Fibroblast of skin of scalp (primary cell): Measurements from ENCODE around the gene EPG5.

Experiments used
- DNase-seq: peaks from one replicate; pipeline ENCODE4 v3.0.0-alpha.2; 2013

The EPG5 gene

GRCh38 chr18:45920367-45920766 lies 46.8 kb downstream of the EPG5 start:
- peak; percentile 42 for DNase-seq

GRCh38 chr18:45916302-45916701 lies 50.8 kb downstream of the EPG5 start:
- DNase-seq, result no peak

- no peak for DNase-seq
These were observed 53.9 kb downstream of the EPG5 start for GRCh38 chr18:45913276-45913675.

GRCh38 chr18:45910405-45911023 lies 56.6 kb downstream of the EPG5 start:
- peak; percentile 36 for DNase-seq

- no peak for DNase-seq
These were observed 65.4 kb downstream of the EPG5 start for GRCh38 chr18:45901654-45902210.

DNA sequence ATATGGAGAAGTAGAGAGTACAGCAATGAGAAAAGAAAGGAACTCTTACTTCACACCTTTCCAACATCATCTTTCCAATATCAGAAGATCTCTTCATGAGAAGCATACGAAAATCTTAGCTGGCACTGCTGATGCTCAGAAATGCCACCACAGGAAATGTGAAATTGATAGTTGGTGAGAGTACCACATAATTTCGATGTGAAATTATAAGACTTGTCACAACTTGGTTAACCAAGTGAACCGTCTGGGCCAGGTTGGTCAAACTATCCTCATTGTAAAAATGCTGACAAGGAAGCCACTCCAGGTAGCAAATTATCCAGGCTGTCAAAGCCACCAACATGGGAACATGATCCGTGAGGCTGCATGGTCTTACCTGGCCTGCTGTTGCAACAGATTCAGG lies 66.5 kb downstream of the EPG5 start:
- DNase-seq, result no peak

DNA sequence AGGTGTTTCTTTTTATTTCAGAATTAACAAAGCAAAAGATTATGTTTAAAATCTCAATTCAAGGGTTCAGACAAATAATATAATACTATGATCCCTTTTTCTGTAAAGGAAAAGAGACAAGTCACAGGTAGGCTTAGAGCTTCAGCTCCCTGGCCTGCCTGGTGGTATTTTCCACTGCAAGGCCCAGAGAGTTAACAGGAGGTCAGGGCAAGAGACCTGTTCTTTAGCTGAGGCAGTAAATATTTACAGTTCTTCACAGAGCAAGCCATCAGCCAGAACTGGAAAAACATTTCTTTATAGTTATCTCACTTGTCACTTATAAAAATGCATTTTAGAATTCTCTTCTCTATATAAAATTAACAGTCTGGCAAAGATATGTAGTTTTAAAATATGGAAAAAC lies 70.1 kb downstream of the EPG5 start:
- no peak for DNase-seq

- no peak for DNase-seq
These were observed 70.7 kb downstream of the EPG5 start for GRCh38 chr18:45896452-45896851.

DNA sequence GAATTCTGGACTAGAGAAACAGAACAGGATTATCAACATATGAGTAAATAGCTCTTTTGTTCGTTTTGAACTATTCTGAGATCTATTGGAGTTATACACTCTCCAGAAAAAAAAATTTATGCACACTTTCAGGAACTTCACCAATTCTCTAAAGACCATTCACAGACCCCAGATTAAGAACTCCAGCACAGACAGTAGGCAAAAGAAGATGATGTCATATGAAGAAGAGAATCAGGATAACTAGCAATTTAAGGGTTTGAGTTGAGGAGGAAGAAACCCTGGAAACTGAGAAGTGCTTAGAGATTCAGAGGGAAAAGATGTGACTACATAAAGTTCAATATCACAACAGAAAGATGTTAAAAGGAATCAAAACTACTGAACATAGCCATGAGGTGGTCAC lies 71.8 kb downstream of the EPG5 start:
- no peak for DNase-seq

- DNase-seq, result no peak
These were observed 72.3 kb downstream of the EPG5 start for GRCh38 chr18:45894818-45895217.

DNA sequence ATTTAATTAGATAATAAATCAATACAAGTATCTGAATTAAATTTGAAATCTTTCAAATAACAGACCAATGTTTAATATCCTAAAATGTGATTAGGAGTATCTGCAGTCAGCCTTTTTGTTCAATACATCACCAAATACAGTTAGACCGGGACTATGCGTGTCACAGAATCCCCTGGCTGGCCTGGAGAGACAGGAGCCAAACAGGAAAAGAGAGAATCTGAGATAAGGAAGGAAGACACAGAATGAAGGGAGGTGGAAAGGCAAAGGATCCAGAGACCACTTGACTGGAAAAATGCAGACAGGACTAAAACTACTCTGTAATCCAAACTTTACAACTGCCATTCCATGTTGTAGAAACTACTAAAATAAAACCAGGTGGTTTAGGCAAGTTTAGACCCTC lies 75.3 kb downstream of the EPG5 start:
- DNase-seq, result no peak

DNA sequence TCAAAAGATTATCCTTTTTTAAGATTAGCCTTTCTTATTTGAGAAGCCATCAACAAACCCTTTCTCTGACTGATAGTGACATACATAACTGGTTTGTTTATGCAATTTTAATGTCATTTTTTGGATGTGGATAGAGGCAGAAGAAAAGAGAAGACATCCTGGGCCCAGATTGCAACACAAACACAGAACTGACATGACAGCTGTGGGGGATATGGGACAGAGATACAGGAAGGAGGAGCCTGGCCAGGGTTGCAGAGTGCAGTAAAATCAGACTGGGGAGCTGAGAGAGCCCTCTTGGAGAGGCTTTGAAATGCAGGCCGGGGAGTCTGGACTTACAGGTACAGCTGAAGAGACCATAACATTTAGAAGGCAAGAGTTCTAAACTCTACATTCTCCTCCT lies 76.5 kb downstream of the EPG5 start:
- no peak for DNase-seq

DNA sequence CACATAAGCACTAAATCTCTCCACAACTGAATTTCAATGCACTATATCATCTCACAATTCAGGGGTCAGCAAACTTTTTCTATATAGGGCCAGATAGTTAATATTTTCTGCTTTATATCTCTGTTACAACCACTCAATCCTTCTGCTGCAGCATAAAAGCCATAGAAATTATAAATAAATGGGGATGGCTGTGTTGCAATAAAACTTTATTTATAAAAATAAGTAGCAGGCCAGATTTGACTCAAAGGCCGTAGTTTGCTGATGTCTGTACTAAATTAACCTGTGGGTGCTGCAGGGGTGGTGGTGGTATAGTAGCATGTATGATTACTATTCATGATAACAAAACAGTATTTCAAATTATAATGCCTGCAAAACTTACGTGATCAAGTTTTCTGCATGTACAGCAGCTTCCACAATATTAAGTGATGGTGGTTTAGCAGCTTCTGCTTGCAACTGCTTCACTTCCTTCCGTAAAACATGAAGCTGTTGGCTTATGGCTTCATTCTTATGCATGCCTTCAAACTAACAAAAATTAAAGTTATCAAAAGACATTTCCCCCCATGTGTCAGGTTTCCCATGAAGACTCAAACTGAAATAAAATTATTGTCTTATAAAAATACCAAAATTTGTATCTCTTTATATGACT lies 77.6 kb downstream of the EPG5 start:
- no peak for DNase-seq

DNA sequence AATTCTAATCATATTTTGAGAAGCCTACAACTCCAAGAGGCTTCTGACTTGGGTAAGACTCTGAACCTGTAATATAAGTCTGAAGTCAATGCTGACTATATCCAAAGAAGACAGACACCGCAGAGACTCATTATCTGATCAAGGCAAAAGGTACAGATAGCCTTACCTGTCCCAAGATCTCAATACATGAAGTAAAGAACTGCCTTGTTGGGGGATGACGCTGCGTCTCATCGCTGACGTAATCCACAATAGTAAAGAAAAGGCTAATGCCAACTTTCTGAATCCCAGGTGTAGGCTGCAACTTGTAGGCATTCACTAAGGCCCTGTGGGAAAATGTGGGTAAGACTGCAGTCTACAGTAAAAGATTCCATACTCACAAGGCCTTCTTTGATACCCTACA lies 79.5 kb downstream of the EPG5 start:
- DNase-seq, result no peak

- no peak for DNase-seq
These were observed 86.1 kb downstream of the EPG5 start for GRCh38 chr18:45880876-45881558.

DNA sequence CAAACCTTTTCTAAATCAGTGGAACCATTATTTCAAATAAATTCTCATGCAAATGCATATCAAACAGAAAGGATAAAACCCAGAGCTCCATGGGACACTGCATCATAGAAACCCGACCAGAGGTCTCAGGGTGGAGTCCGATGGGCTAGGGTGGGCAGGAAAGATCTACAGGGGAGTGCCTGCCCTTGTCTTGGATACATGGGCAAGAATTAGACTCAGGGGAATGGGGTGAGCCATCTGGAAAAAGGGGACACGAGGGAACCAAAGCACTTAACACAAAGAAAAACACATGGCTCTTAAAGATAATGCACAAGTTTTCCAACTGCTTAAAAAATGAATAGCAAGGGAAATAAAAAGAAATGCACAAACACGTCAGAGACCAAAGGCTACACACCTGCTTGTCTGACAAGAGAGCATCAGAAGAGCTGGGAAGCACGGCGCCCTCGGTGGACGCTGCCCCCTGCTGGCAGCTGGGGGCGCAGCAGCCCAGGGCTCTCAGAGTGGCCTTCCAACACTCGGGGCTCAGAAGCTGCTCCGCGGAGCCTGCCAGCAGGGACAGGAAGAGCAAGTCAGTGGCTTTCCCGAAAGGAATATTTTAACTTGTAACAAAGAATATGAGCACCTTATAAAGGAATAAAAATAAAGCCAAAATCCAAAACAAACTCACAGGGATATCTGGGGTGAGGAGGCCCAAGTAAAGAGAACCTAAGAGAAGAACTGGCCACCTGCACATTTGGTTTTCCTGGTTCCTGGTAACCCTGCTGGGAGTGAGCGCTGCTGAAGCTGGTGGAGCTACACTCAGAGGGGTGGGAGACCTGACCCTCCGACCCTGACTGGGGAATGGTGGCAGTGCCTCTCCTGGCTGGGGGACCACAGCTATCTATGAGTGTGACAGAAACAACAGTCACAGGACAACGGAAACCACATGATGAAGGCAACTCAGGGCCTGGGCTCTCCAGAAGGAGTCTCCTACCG lies 87.2 kb downstream of the EPG5 start:
- peak; percentile 55 for DNase-seq

- no peak for DNase-seq
These were observed 89.7 kb downstream of the EPG5 start for GRCh38 chr18:45877403-45877802.

- no peak for DNase-seq
These were observed 91.0 kb downstream of the EPG5 start for GRCh38 chr18:45876161-45876560.

GRCh38 chr18:45874491-45875184 lies 92.5 kb downstream of the EPG5 start:
- DNase-seq, result no peak

GRCh38 chr18:45871431-45872084 lies 95.6 kb downstream of the EPG5 start:
- DNase-seq, result no peak

- no peak for DNase-seq
These were observed 96.7 kb downstream of the EPG5 start for GRCh38 chr18:45870419-45870818.
